Activated CD4-positive, alpha-beta T cell treated with anti-CD3 and anti-CD28 coated beads for 48 hours (primary cell): Measurements from ENCODE around the gene ITGA11.

Experiments
- DNase-seq: peaks from one replicate; pipeline ENCODE4 v3.0.0-alpha.2; 2020

The ITGA11 gene

GRCh38 chr15:68444336-68444735 lies 12.4 kb upstream of the ITGA11 start:
- DNase-seq, result no peak

DNA sequence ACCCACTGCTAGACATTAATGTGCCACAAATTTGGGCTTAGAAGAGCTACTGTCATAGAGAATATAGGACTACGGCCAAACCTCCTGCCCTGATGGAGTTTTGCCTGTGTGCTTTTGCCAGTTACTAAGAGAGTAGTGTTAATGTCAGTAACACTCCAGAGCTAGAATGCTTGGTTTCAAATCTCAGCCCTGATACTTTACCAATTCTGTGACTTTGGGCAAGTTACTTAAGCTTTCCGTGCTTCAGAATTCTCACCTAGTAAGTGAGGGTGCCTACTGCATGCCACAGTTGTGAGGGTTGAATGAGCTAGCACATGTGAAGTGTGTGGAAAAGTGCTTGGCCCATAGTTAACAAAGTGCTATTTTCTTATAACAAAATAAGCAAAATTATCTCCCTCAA lies 10.9 kb upstream of the ITGA11 start:
- DNase-seq, result no peak

DNA sequence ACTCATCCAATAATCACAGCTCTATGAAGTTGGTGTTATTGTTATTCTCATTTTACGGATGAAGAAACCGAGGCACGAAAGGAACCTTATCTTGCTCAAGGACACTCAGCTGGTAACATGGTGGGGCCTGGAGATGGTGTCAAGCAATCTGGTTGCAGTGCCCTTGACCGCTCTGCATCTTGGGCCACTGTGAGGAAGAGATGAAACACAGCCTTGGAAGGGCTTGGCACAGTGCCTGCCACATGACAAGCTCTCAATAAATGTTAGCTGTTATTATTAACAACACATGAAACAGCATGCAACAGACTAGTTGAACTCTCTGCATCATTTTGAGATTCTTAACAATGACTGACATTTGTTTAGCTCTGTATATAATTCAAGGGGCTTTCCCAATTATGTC lies 10.1 kb upstream of the ITGA11 start:
- no peak for DNase-seq

DNA sequence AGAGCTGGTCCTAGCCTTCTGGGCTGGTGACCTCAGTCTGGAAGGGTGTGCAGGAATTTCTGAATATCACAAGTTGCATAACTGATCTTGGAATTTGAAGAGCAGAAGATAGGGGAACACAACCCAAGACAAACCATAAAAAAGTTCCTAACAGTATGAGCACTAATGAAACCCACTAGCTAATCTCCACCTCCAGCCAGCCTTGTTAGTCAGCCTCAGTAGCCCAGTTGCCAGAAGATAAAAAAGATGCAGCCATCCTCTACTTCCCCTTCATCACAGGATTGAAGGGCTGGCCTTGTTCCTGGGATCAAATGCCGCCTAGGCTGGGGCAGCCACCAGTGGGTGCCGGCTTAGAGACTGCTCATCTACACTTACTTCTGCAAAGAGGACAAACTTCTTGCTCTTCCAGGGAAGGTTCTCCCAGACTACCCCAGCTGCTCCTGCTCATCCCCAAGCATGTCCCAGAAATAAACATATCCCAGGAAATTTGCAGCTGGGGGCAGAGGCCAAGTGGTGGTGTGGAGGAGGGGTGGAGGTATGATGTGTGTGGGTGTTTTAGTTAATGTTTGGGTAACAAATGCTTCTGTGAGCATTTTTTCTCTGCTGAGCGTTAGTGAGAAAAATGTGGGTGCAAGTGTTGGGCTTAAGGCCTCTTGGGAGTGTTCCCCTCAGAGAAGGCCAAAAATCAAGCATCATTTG lies 9.2 kb upstream of the ITGA11 start:
- DNase-seq, result no peak

DNA sequence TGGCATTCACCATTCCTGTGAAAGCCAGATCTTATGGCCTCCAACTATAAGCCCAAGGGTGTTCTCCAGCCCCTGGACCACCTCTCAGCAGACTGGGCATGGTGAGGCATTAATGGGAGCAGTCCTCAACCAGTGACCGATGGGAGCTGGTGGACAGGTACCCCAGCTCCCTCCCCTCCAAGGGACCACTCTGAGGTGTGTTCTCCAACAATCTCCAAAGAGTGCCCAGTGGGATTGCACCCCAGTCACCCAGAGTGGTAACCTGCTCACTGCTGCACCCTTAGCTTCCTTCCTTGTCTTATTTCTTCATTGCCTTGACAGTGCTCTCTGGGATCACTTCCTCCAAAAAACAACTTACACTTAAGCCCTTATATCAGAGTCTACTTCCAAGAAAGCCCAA lies 8.2 kb upstream of the ITGA11 start:
- DNase-seq, result no peak

DNA sequence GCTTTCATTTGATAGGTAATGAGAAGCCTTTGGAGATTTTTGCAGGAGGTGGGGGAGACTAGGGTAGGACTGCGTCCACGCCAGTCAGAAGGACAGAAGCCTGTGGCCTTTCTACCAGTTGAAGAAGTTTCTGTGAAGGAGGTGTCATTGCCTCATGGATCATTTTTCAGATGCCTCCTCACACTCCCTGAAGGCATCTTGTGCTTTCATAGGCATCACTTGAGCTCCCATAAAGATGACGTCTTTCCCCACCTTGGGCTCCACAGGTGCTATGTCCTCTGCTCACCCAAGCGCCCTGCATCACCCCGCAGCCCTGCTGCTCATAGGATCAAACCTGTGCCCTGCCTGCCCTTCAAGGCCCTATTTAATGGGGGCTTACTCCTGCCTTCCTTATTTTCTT lies 7.5 kb upstream of the ITGA11 start:
- DNase-seq, result no peak

GRCh38 chr15:68436680-68437079 lies 4.7 kb upstream of the ITGA11 start:
- no peak for DNase-seq

DNA sequence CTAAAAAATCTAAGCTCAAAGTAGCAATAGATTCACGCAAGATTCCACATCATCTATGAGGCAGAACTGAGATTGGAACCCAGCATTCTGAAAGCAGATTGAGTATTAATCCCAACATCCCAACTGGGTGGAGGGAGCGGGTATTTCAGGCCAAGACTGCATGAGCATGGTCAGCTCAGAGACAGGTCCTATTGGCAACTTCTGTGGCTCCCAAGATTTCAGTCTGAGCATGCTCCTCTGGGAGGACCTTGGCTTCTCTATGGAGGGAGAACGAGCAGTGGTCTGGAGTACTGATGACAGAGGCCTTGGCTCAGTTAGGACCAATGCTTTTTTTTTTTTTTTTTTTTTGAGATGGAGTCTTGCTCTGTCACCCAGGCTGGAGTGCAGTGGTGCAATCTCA lies 4.0 kb upstream of the ITGA11 start:
- DNase-seq, result no peak

DNA sequence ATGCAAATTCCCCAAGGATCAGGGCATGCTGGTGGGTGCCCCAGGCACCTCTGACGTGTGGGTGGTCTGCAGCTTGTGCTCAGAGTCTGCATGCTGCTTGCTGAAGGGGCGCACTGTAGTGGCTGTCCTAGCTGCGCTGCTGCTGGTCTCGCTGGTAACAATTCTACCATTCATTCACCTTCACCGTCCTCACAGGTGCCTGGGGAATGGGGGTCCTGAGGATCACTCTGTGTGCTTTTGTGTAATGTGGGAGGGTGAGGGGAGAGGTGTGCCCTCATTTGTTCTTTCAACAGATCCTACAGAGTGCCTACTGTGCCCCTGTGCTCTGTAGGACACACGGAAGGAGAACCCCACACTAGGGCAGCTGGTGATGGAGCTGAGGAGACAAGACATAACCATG lies 2.1 kb upstream of the ITGA11 start:
- no peak for DNase-seq

DNA sequence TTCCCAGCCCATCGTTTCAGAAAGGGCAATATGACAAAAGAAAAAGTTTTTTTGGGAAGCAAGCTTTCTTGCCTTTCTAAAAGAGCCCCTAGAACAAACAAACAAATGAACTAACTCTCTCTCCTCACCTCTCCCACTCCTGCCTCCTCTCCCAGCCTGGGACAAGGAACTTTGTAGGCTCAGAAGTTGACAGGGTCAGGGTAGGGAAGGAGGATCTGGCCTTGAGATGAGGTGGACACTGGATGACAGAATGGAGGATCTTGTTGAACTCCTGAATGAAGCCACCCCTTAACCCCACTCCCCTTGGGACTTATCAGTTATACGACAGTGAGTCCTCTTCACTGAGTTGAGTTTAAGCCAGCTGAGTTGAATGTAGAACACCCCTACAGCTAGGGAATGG lies 1.6 kb upstream of the ITGA11 start:
- DNase-seq, result no peak

GRCh38 chr15:68432441-68433064 lies 590 bp upstream of the ITGA11 start:
- DNase-seq, result no peak

- no peak for DNase-seq
Observed at GRCh38 chr15:68431037-68431791, 749 bp downstream of the ITGA11 start.

- no peak for DNase-seq
Observed at GRCh38 chr15:68430471-68431036, 1.4 kb downstream of the ITGA11 start.

GRCh38 chr15:68429691-68430470 lies 2.1 kb downstream of the ITGA11 start:
- no peak for DNase-seq

- no peak for DNase-seq
Observed at GRCh38 chr15:68428431-68428940, 3.5 kb downstream of the ITGA11 start.

DNA sequence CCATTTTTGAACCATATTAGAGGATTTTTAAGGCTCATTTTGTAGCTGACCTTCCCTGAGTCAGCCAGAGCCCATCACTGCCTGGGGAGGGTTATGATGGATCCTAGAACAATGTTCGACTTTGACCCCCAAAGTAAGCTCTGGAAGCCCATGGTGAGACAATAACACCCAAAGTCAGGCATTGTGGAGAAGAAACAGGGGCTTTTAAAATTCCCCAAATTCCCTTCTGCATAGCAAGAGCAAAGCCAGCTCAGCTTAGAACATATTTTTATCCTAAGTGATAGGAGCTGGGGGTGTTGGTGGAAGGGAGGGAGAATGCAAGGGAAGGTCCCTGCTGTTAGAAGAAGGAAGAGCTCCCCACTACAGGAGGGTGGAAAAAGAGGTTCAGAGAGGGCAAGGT lies 4.0 kb downstream of the ITGA11 start:
- no peak for DNase-seq

GRCh38 chr15:68427366-68427765 lies 4.6 kb downstream of the ITGA11 start:
- no peak for DNase-seq

DNA sequence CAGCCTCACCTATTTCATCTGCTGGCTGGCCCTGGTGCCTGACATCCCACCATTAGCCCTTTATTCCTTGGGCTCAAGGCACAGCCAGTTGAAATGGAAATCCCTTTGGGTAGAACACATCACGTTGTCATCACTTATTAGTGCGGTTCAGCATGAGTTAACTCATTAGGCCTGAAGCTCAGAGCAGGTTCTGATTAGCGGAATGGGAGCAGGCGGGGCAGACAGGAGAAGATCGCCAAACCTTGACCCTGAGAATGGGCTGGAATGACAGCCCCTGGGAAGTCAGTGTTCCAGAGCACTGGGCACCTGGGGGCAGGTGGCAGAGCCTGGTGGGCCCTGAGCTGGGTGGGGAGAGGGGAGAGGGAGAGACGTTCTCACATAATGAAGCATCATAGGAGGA lies 5.8 kb downstream of the ITGA11 start:
- DNase-seq, result no peak

DNA sequence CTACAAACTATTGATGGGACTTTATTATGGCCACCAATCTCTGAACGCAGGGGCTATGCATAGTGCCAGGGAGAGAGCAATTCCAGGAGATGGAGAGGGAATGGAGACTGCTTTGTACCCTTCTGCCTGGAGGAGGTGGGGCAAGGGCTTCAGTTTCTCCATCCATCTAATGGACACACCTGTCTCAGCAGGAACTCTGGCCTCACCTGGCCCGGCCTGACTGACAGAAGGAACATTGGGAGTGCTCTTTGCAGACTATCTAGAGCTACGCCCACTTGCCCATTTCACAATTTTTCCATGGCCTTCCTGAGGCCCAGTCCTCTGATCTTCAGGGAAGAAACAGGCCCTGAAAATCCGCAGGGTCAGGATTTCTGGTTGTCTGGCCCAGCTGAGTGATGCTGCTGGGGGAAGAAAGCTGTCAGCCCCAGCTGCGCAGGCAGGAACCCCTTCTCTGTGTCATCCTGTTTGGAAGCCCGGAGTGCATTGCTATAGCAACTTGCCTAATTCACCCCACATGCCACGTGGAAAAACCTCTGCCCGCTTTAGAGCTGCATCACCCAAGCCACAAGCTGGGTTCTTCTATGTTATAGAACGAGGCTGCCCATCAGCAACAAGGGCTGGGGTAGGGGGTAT lies 6.4 kb downstream of the ITGA11 start:
- no peak for DNase-seq

DNA sequence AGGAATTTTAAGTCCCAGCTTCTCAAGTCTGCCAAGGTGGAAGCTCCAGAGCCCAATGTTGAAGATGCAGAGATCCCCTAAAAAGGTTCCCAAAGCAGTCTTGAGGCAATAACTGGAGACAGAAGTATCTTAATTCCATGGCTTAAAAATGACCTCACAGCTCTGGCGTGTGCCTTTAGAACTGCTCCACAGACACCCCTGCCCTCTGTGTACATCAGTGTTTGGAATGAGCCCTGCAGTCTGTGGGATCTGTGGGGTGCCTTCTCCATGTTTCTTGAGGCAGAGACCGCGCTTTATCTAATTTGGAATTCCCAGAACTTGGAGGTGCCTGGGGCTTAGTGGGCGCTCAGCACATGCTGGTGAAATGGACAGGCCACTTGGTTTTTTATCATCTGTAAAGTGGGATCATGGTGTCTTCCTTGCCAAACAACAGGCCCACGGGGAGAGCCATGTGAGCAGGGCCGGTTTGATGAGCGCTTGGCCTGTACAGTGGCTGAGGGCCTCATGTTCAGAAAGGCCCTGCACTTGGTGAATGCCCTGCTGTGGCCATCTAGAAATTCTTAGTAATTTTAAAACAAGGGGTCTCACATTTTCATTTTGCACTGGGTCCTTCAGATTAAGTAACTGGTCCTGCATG lies 7.1 kb downstream of the ITGA11 start:
- no peak for DNase-seq

GRCh38 chr15:68423359-68424296 lies 8.3 kb downstream of the ITGA11 start:
- no peak for DNase-seq
